Measurements from ENCODE around the gene RRN3. TPM values are rescaled to one million over a fixed set of nuclear protein-coding genes. Genes with fewer than 3 reads are reported as not detected.
"Not testable (repeated sequence)": the region's sequence is repeated elsewhere in the genome, so short reads cannot be mapped to it uniquely, and the experiment has no call there.

Gene RRN3
- total and polyA plus RNA-seq, 2 donors (not counting 3 experiments of a cell fraction or from before 2014, with no cell fraction given), result 15.1 to 26.5 TPM

GRCh38 chr16:15065961-15066360, 28.1 kb downstream of the RRN3 start:
- H3K27me3 ChIP-seq (ENCODE audit: control insufficient read depth in 2 of 2, insufficient read depth in 2 of 2, low read length in 2 of 2); H3K79me2 ChIP-seq (ENCODE audit: control insufficient read depth, insufficient read depth, low read length); H3K4me1 ChIP-seq (ENCODE audit: control insufficient read depth, extremely low read depth, insufficient read depth, low read length); BruUV-seq (replicated peaks); H3K27ac ChIP-seq (ENCODE audit: insufficient read depth, low read depth, low read length); intact Hi-C loops (cut with micrococcal nuclease); dilution Hi-C loops (cut with MboI; ENCODE audit: extremely low pct_ligation_motif_present, low sequenced_read_pairs); H3K9me3 ChIP-seq (replicated peaks; ENCODE audit: control insufficient read depth, insufficient read depth, low read length); H3K9ac ChIP-seq (replicated peaks; ENCODE audit: extremely low read depth, insufficient read depth, low read length); H3K36me3 ChIP-seq (ENCODE audit: control insufficient read depth in 2 of 2, extremely low read depth in 1 of 2, insufficient read depth in 2 of 2, low read length in 2 of 2); H3K4me3 ChIP-seq (replicated peaks in 1 of 3; ENCODE audit: insufficient read depth in 1 of 3, low read depth in 1 of 3, low read length in 3 of 3); H3K4me2 ChIP-seq (ENCODE audit: insufficient read depth, low read length); DNase-seq (ENCODE audit: low read depth, low spot score); H3K9me1 ChIP-seq (replicated peaks; ENCODE audit: control insufficient read depth, extremely low read depth, insufficient read depth, low read length); H4K20me1 ChIP-seq (replicated peaks; ENCODE audit: control insufficient read depth, extremely low read depth, insufficient read depth, low read length); FAIRE-seq; H2AFZ ChIP-seq (ENCODE audit: low read depth, low read length); CTCF ChIA-PET: not testable (repeated sequence)
- POLR2A ChIA-PET, result interaction anchor here (1.1 kb wide), 1 partner anchor 9 kb away, joined by 6 read pairs; no protein-coding TSS in a partner anchor

GRCh38 chr16:15062085-15062810, 31.8 kb downstream of the RRN3 start:
- intact Hi-C loops (cut with micrococcal nuclease); H3K9me1 ChIP-seq (replicated peaks; ENCODE audit: control insufficient read depth, extremely low read depth, insufficient read depth, low read length); H3K4me3 ChIP-seq (replicated peaks in 1 of 3; ENCODE audit: insufficient read depth in 1 of 3, low read depth in 1 of 3, low read length in 3 of 3); H3K4me2 ChIP-seq (ENCODE audit: insufficient read depth, low read length); H4K20me1 ChIP-seq (replicated peaks; ENCODE audit: control insufficient read depth, extremely low read depth, insufficient read depth, low read length); dilution Hi-C loops (cut with MboI; ENCODE audit: extremely low pct_ligation_motif_present, low sequenced_read_pairs); H3K27me3 ChIP-seq (ENCODE audit: control insufficient read depth in 2 of 2, insufficient read depth in 2 of 2, low read length in 2 of 2); POLR2A ChIA-PET; H3K9me3 ChIP-seq (replicated peaks; ENCODE audit: control insufficient read depth, insufficient read depth, low read length); H2AFZ ChIP-seq (ENCODE audit: low read depth, low read length); H3K79me2 ChIP-seq (ENCODE audit: control insufficient read depth, insufficient read depth, low read length); H3K9ac ChIP-seq (replicated peaks; ENCODE audit: extremely low read depth, insufficient read depth, low read length); BruUV-seq (replicated peaks): not testable (repeated sequence)
- peak; percentile 47 for TF ChIP-seq FOS (IDR thresholded peaks at IDR 0.05; ENCODE audit: borderline replicate concordance, insufficient read depth, low read length)
- peaks cover 14% of the 10 kb centered on the region for H3K4me1 ChIP-seq (ENCODE audit: control insufficient read depth, extremely low read depth, insufficient read depth, low read length)
- peak; percentile 64 for DNase-seq (ENCODE audit: low read depth, low spot score)
- peak; percentile 68 for FAIRE-seq
- H3K27ac ChIP-seq (ENCODE audit: insufficient read depth, low read depth, low read length), result peak overlapping the region; percentile 19
- H3K36me3 ChIP-seq (ENCODE audit: control insufficient read depth in 2 of 2, extremely low read depth in 1 of 2, insufficient read depth in 2 of 2, low read length in 2 of 2), result peaks cover 17 to 19% of the 10 kb centered on the region in 2 experiments
- CTCF ChIA-PET, result interaction anchor here (1.0 kb wide), 1 partner anchor 10 kb away, joined by 5 read pairs; no protein-coding TSS in a partner anchor
